ENCODE results near the gene MIS12. TPM values are rescaled to one million over a fixed set of nuclear protein-coding genes. Genes with fewer than 3 reads are reported as not detected.
A peak's percentile ranks its signal among the peaks of the same experiment; 100 is the strongest.

The MIS12 gene
- polyA plus RNA-seq, 3 donors, result 35.1 to 46.6 (median 44.2) TPM

GRCh38 chr17:5485270-5486205 lies 828 bp upstream of the MIS12 start, which contains the start of gene DERL2:
Gene DERL2, minus strand, starts transcription at chr17:5486178. Its CDS starts 17 bp downstream, at chr17:5486161.
- DNase-seq, result no peak

DNA sequence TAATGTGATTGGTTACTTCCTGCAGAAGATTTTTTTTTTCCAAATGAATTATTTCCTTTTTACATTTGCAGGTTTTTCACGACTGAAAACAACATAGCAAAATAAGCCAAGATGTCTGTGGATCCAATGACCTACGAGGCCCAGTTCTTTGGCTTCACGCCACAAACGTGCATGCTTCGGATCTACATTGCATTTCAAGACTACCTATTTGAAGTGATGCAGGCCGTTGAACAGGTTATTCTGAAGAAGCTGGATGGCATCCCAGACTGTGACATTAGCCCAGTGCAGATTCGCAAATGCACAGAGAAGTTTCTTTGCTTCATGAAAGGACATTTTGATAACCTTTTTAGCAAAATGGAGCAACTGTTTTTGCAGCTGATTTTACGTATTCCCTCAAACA lies 2.4 kb downstream of the MIS12 start:
- DNase-seq, result no peak

- DNase-seq, result no peak
These were observed 6.6 kb downstream of the MIS12 start for GRCh38 chr17:5492970-5493369.

DNA sequence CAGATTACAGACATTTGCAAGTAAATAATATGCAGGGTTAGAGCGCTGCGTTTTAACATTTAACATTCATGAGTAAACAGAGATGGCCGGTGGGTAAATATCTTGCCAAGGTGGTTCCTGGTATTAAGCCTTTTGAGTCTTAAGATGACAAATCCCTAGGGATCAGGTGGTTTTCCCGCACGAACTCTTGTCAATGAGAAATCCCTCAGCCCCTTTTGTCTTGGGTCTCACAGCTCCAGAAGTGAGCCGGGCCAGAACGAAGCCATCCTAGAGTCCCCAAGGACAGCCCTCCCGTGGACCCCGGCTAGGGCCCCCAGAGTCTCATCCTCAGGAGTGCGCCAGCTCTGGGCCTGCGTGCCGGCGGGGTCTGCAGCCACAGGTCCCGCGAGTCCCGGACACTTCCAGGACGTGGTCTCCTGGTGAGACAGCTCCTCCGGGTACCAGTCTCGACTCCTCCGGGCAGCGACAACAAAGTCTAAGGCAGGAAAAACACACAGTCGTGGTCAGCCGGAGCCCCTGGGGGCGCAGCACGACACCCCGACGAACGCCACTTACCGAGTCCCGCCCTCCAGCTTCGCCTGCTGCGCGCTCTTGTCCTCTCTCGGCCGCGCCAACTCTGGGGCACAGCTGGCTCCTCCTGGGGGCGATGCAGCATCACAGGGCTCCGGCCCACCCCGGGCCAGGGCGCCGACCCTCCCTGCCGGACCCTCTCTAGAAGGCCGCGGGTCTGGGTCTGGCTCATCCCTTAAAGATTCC lies 13.3 kb downstream of the MIS12 start:
- no peak for DNase-seq

- no peak for DNase-seq
These were observed 13.9 kb downstream of the MIS12 start for GRCh38 chr17:5500247-5500588.

GRCh38 chr17:5500589-5501391 lies 14.4 kb downstream of the MIS12 start:
- DNase-seq, result peak; percentile 95

DNA sequence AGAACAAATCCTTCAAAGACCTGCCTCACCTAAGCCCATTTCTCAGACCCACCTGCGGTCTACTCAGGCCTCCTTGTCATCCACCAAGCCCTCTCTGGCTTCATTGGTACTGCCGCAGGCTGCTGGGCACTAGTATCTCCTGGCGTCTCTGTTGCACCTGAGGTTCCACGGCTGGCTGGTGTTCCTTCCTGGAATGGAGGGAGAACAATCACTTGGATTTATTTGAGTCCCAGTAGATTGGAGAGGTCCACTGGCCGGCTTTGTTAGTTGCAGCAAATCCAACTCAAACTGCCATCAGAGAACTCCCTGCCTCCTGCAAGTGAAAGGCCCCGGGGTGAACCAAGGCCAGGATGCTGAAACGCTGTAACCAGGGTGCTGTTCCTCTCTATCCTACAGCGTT lies 15.3 kb downstream of the MIS12 start:
- DNase-seq, result no peak

DNA sequence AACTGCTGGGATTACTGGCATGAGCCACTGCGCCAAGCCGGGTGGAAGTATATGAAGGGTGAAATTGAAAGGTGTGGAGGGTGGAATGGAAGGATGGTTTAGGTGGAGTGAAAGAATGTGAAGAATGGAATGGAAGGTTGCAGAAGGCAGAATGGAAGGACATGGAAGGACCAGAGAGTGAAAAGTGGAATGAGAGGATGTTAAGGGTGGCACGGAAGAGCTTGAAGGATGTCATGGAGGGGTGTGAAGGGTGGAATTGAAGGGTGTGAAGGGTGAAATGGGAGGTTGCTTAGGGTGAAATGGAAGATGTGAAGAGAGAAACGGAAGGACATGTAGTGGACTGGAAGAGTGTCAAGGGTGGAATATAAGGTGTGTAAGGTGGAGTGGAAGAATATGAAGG lies 16.2 kb downstream of the MIS12 start:
- no peak for DNase-seq

DNA sequence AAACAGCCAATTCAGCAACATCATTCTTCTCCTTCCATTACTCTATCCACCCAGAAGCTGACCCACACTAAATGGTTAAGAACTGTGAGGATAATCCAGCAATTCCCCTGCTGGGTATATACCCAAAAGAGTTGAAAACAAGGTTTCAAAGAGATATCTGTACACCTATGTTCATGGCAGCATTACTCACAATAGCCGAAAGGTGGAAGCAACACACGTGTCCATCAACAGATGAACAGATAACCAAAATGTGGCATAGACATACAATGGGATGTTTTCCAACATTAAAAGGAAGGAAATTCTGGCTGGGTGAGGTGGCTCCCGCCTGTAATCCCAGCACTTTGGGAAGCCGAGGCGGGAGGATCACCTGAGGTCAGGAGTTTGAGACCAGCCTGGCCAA lies 19.9 kb downstream of the MIS12 start:
- no peak for DNase-seq

DNA sequence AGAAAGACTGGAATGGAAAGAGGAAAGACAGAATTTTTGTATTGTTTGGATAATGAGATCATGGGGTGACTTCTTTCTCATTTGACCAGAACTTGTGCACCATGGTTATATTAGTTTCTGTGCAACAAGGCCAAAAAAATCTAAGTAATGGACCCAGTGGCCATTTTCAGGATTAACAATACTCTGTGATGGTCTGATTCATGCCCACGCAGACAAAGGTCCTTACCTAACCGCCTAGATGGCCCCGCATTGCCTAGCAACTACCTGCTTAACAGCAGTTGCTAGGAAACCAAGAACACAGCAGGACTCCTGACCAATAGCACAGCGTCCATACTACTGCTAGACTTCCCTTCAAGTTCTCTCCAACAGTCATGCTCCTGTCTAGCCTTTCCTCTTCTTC lies 22.4 kb downstream of the MIS12 start:
- no peak for DNase-seq

- no peak for DNase-seq
These were observed 23.1 kb downstream of the MIS12 start for GRCh38 chr17:5509482-5509881.

DNA sequence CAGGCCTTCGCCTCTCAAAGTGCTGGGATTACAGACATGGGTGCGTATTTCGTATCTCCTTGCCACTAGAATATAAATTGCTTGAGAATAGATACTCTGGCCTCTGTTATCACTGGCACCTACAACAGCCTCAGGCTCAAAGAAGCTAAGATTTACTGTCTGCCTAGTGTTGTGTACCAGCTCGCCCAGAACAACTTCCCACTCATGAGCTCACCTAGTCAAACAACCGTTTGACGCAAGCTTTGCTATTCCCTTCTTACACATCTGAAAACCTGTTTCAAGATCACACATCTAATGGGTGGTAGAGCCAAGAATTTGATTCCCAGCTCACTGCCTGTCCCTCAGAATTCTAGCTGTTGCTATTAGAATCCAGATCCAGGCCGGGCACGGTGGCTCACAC lies 24.4 kb downstream of the MIS12 start:
- no peak for DNase-seq

GRCh38 chr17:5511401-5512225 lies 25.2 kb downstream of the MIS12 start:
- no peak for DNase-seq

- no peak for DNase-seq
These were observed 27.3 kb downstream of the MIS12 start for GRCh38 chr17:5513628-5514027.

DNA sequence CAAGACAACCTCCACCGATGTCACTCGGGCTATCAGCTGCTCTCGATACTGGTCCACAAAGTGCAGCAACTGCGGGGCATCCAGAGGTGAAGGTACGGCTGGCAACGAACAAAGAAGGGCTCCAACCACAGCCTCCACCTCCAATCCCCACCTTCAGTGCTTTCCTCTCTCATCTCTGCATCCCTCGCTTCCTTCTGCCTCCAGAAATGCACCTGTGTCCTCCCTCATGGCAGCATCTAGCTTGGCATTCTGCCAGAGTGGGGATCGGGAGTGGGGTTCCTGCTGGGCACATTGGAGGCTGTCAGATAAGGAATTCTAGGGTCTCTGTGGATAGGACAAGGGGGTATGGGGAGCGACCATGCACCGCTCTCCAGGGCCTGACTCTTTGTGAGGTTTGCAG lies 28.6 kb downstream of the MIS12 start:
- DNase-seq, result no peak

DNA sequence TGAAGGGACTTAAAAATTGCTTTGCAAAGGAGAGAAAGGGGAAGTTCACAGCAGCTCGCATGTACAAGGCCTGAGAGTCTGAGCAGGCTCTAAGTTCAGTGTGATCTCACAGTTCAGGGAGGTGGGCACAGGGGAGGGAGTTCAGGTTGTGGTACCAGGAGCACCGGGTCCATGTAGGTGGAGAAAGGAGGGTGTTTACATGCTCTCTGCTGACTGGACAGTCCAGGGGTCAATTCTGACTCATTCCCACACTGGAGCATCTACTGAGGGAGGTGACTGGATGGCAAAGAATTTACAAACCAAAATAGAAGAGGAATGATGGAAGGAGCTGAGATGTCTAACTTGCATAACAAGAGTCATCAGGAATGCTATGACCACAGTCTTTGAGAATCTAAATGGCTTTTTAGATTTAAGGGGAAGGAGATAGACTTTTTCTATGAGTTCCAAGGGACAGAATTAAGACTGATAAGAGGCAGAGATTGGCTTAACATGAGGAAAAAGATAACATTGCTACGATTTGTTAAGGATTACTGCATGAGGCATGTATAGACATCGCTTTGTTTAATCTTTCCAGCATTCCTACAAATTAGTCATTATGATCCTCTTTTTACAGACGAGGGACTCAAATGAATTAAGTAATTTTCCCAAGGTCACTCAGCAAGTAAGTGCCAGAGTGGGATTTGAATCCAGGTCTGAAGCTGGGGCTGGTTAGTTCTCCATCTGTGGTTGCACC lies 29.9 kb downstream of the MIS12 start:
- DNase-seq, result no peak

DNA sequence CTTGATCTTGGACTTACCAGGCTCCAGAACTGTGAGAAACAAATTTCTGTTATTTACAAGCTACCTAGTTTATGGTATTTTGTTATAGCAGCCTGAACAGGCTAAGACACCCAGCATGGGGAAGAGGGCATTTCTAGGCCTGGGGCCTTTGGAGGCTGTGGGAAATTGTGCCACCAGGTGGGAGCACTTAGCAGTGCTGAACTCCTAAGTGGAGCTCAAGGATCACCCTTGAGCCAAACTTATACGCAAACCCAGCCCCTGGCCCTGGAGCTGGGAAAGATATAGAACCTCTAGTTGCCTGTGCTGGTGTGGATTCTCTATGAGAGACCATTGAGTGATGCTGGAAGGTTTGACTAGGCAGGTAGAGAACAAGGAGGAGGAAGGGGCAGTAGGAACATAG lies 36.1 kb downstream of the MIS12 start:
- no peak for DNase-seq

- DNase-seq, result no peak
These were observed 36.9 kb downstream of the MIS12 start for GRCh38 chr17:5523249-5523648.

DNA sequence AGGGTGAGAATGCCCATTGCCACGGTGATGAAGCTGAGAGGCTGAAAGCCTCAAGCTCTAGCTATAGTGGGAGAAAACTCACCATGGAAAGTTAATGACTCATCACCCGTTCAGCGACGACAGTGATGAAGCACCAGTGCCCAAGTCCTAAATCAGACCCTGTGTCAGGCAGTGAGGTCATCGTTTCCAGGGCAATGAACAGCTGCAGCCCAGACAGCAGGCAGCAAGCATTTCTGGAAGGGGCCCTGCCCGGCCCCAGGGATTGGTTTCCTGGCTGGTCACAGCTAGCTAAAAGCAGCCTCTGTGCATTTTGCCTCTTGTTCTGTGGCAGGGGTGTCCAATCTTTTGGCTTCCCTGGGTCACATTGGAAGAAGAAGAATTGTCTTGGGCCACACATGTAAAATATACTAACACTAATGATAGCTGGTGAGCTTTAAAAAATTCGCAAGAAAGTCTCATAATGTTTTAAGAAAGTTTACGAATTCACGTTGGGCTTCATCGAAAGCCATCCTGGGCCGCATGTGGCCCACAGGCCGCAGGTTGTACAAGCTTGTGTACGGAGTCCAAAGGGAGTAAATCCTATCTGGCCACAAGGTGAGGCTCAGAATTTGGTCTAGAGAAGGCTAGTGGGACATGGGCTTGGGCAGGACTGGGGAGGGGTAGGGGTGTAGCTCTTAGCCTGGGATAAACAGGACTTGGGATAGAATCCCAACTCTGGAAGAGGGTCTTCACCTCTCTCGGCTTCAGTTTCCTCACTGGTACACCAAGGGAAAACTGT lies 40.6 kb downstream of the MIS12 start:
- peak; percentile 92 for DNase-seq

Data from renal pelvis (tissue), 4 donors.